ENCODE data around the gene RNF151. TPM values are rescaled to one million over a fixed set of nuclear protein-coding genes. Genes with fewer than 3 reads are reported as not detected.

Gene RNF151
- total and polyA plus RNA-seq, 2 of the 13 experiments (the other 11 are each of a cell fraction or from before 2014, with no cell fraction given) = not detected

GRCh38 chr16:2007081-2007836, 40.6 kb downstream of the RNF151 start:
- no peak for FAIRE-seq

More at GRCh38 chr16:2007081-2007836, 40.6 kb downstream of the RNF151 start:
- no peaks in the 10 kb centered on the region for H3K9me3 ChIP-seq (ENCODE audit: low read length)
- BruUV-seq (replicated peaks) = no TSS peak
- peaks cover 66% of the 10 kb centered on the region for H3K4me1 ChIP-seq (ENCODE audit: insufficient read depth, low read length)
- H3K79me2 ChIP-seq (ENCODE audit: insufficient read depth, low read length) = peaks cover 52% of the 10 kb centered on the region
- H2AFZ ChIP-seq (ENCODE audit: low read length) = no peak overlapping the region
- ChIA-PET POLR2A (interaction anchor here (1.0 to 2.1 kb wide), 6 partner anchors 17 to 243 kb away, joined by 3 to 16 read pairs (median 6); partner anchors contain the start of genes RPS2 and TRAF7), CTCF (ENCODE audit: low intra/inter-chr PET ratio, low total read pairs) (no interaction called here)
- H3K4me3 ChIP-seq (replicated peaks in 1 of 3; ENCODE audit: insufficient read depth in 1 of 3, low read depth in 2 of 3, low read length in 3 of 3) = peak overlapping the region in 2 of 3 experiments; percentile 76 to 79; a peak in 5 of 6 replicates
- ATAC-seq (no peak), DNase-seq (ENCODE audit: low spot score) (no peak)
- 88% methylated on average over 9 of the region's 16 CpGs for WGBS (ENCODE audit: low lambda C conversion rate)
- H3K27me3 ChIP-seq (ENCODE audit: control insufficient read depth in 1 of 2, insufficient read depth in 2 of 2, low read length in 2 of 2) = no peaks in the 10 kb centered on the region
- peak overlapping the region; percentile 93; the same call in 1 of the 2 replicates for H3K9ac ChIP-seq (ENCODE audit: insufficient read depth, low read depth, low read length)
- in situ Hi-C loops (cut with HindIII; ENCODE audit: extremely low pct_ligation_motif_present, low pct_unique_long_range_greater_than_20kb) (no loop called here), intact Hi-C loops (cut with micrococcal nuclease; ENCODE audit: unreplicated experiment) (no loop called here)
- H3K27ac ChIP-seq (ENCODE audit: extremely low read length, insufficient read depth, low read length) = no peak overlapping the region
- peak overlapping the region; percentile 83 for H3K4me2 ChIP-seq (ENCODE audit: low read depth, low read length)
- TF ChIP-seq RBFOX2 (IDR thresholded peaks at IDR 0.05; ENCODE audit: low read depth, low read length) (0 out of 2 replicates have a peak, but pooled peaks have one; percentile 30), MNT (IDR thresholded peaks at IDR 0.05) (peak; percentile 71), ARID5B (CRISPR knock-in tag; IDR thresholded peaks at IDR 0.05) (no peak)
- H4K20me1 ChIP-seq (ENCODE audit: insufficient read depth, low read length) = peaks cover 18% of the 10 kb centered on the region; the same call in 1 of the 2 replicates
- peaks cover 4 to 12% of the 10 kb centered on the region in 2 experiments; a peak in 2 of 5 replicates for H3K36me3 ChIP-seq (replicated peaks in 1 of 2; ENCODE audit: control insufficient read depth in 1 of 2, insufficient read depth in 2 of 2, low read length in 2 of 2)

All from HepG2 (cell line).